ENCODE data around the gene NCAM2. TPM values are rescaled to one million over a fixed set of nuclear protein-coding genes. Genes with fewer than 3 reads are reported as not detected.

Gene NCAM2
- total RNA-seq, 4 donors from 2014 or later = 4.2 to 7.5 (median 4.9) TPM

- H3K36me3 ChIP-seq = no peaks in the 10 kb centered on the region
- H3K9me3 ChIP-seq = no peaks in the 10 kb centered on the region
- DNase-seq (ENCODE audit: extremely low spot score) = no peak
- no peaks in the 10 kb centered on the region for H3K4me1 ChIP-seq
- intact Hi-C loops (cut with DNase I) = no loop called here
- no peak overlapping the region for H3K27ac ChIP-seq (replicated peaks in 1 of 4)
- H3K27me3 ChIP-seq = no peaks in the 10 kb centered on the region
- no peak overlapping the region for H3K4me3 ChIP-seq
- no peak for TF ChIP-seq CTCF (IDR thresholded peaks at IDR 0.05)
- no peak for TF ChIP-seq POLR2A (IDR thresholded peaks at IDR 0.05; ENCODE audit: low read depth)
- no peak for TF ChIP-seq EP300 (IDR thresholded peaks at IDR 0.05)
- TF ChIP-seq POLR2AphosphoS5 (IDR thresholded peaks at IDR 0.05) = no peak
Measured at GRCh38 chr21:21268885-21269284, 270.7 kb downstream of the NCAM2 start.

GRCh38 chr21:21279193-21279901, 281.1 kb downstream of the NCAM2 start:
- Histone ChIP-seq H3K9me3 (no peaks in the 10 kb centered on the region), H3K4me3 (no peak overlapping the region), H3K4me1 (no peaks in the 10 kb centered on the region), H3K27me3 (no peaks in the 10 kb centered on the region), H3K27ac (replicated peaks in 1 of 4) (no peak overlapping the region), H3K36me3 (no peaks in the 10 kb centered on the region)
- intact Hi-C loops (cut with DNase I) = no loop called here
- WGBS = 89% methylated on average over 13 of the region's 13 CpGs
- no peak for DNase-seq (ENCODE audit: extremely low spot score)
- TF ChIP-seq POLR2AphosphoS5 (IDR thresholded peaks at IDR 0.05) (no peak), POLR2A (IDR thresholded peaks at IDR 0.05; ENCODE audit: low read depth) (no peak), EP300 (IDR thresholded peaks at IDR 0.05) (no peak), CTCF (IDR thresholded peaks at IDR 0.05) (no peak)

GRCh38 chr21:21283810-21284209, 285.6 kb downstream of the NCAM2 start:
- H3K4me1 ChIP-seq = no peaks in the 10 kb centered on the region
- TF ChIP-seq POLR2AphosphoS5 (IDR thresholded peaks at IDR 0.05) (no peak), EP300 (IDR thresholded peaks at IDR 0.05) (no peak), POLR2A (IDR thresholded peaks at IDR 0.05; ENCODE audit: low read depth) (no peak), CTCF (IDR thresholded peaks at IDR 0.05) (no peak)
- H3K4me3 ChIP-seq = no peak overlapping the region
- no peaks in the 10 kb centered on the region for H3K9me3 ChIP-seq
- H3K36me3 ChIP-seq = no peaks in the 10 kb centered on the region
- intact Hi-C loops (cut with DNase I) = no loop called here
- WGBS = 87% methylated on average over 2 of the region's 2 CpGs
- H3K27ac ChIP-seq (replicated peaks in 1 of 4) = no peak overlapping the region
- DNase-seq (ENCODE audit: extremely low spot score) = no peak
- H3K27me3 ChIP-seq = no peaks in the 10 kb centered on the region

- intact Hi-C loops (cut with DNase I) = no loop called here
- WGBS = 76% methylated on average over 4 of the region's 4 CpGs
- no peak for DNase-seq (ENCODE audit: extremely low spot score)
Measured at GRCh38 chr21:21286170-21286798, 288.1 kb downstream of the NCAM2 start.

More at GRCh38 chr21:21286170-21286798, 288.1 kb downstream of the NCAM2 start:
- no peaks in the 10 kb centered on the region for H3K4me1 ChIP-seq
- TF ChIP-seq POLR2AphosphoS5 (IDR thresholded peaks at IDR 0.05) (no peak), EP300 (IDR thresholded peaks at IDR 0.05) (no peak), CTCF (IDR thresholded peaks at IDR 0.05) (no peak), POLR2A (IDR thresholded peaks at IDR 0.05; ENCODE audit: low read depth) (no peak)
- H3K27ac ChIP-seq (replicated peaks in 1 of 4) = no peak overlapping the region
- no peaks in the 10 kb centered on the region for H3K36me3 ChIP-seq
- no peaks in the 10 kb centered on the region for H3K27me3 ChIP-seq
- no peaks in the 10 kb centered on the region for H3K9me3 ChIP-seq
- no peak overlapping the region for H3K4me3 ChIP-seq

Data from esophagus muscularis mucosa (tissue), 4 donors.